Measurements from ENCODE around the gene MBOAT2. TPM values are rescaled to one million over a fixed set of nuclear protein-coding genes. Genes with fewer than 3 reads are reported as not detected.

Gene MBOAT2
- total and polyA plus RNA-seq, 2 experiments from 2014 or later, result 15.9 to 22.7 TPM

DNA sequence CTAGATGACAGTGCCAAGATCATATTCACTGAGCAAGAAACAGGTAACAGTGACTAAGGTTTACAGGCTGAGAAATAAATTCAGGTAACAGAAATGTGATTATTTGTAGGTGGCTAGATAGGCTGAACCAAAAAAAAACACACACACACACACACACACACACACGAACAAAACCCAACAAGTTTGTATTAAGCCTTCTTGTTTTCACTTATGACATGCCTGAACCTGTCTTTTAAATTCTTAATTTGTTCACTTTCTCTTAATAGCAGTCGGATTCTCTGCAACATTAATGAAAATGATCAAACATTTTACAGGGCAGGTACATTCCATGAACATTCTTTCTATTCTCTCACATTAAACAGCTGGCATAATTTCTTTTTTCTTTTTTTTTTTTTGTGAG lies 147.3 kb downstream of the MBOAT2 start:
- H3K4me3 Mint-ChIP-seq, result no peak overlapping the region
- H3K9me3 Mint-ChIP-seq, result no peaks in the 10 kb centered on the region
- Histone ChIP-seq H2AFZ (no peak overlapping the region), H4K20me1 (replicated peaks; ENCODE audit: insufficient read depth) (no peaks in the 10 kb centered on the region), H3K27ac (ENCODE audit: low read depth) (no peak overlapping the region), H3F3A (replicated peaks; ENCODE audit: low read depth) (no peaks in the 10 kb centered on the region), H3K79me2 (replicated peaks; ENCODE audit: insufficient read depth) (no peaks in the 10 kb centered on the region), H3K4me1 (ENCODE audit: insufficient read depth) (peaks cover 3% of the 10 kb centered on the region; the same call in 1 of the 2 replicates), H3K36me3 (ENCODE audit: insufficient read depth) (no peaks in the 10 kb centered on the region), H3K4me2 (no peak overlapping the region), H3K4me3 (no peak overlapping the region), H3K9me2 (ENCODE audit: insufficient read depth) (no peaks in the 10 kb centered on the region), H3K27me3 (ENCODE audit: insufficient read depth) (no peaks in the 10 kb centered on the region)
- H3K36me3 Mint-ChIP-seq (ENCODE audit: low read depth), result peaks cover 2% of the 10 kb centered on the region; the same call in 2 of the 3 replicates
- ATAC-seq (no peak), DNase-seq (ENCODE audit: low spot score) (no peak)
- H3K4me1 Mint-ChIP-seq, result peaks cover 9% of the 10 kb centered on the region
- H3K27me3 Mint-ChIP-seq (ENCODE audit: insufficient read depth, low read depth, poor library complexity), result no peaks in the 10 kb centered on the region
- TF ChIP-seq ZNF331 (CRISPR knock-in tag; IDR thresholded peaks at IDR 0.05; ENCODE audit: low read depth) (no peak), ZNF114 (CRISPR knock-in tag; IDR thresholded peaks at IDR 0.05) (no peak), JUNB (IDR thresholded peaks at IDR 0.05; ENCODE audit: unreplicated experiment) (no peak), EZH2phosphoT487 (IDR thresholded peaks at IDR 0.05; ENCODE audit: unreplicated experiment) (no peak), NANOG (IDR thresholded peaks at IDR 0.05; ENCODE audit: borderline replicate concordance) (no peak), EZH2 (IDR thresholded peaks at IDR 0.05; ENCODE audit: low read depth, unreplicated experiment) (no peak), POLR2AphosphoS5 (IDR thresholded peaks at IDR 0.05; ENCODE audit: low read depth) (no peak), STAT1 (IDR thresholded peaks at IDR 0.05; ENCODE audit: unreplicated experiment) (no peak), CREB1 (CRISPR knock-in tag; IDR thresholded peaks at IDR 0.05; ENCODE audit: low read depth) (no peak)
- TF ChIP-seq, protein P1, sequence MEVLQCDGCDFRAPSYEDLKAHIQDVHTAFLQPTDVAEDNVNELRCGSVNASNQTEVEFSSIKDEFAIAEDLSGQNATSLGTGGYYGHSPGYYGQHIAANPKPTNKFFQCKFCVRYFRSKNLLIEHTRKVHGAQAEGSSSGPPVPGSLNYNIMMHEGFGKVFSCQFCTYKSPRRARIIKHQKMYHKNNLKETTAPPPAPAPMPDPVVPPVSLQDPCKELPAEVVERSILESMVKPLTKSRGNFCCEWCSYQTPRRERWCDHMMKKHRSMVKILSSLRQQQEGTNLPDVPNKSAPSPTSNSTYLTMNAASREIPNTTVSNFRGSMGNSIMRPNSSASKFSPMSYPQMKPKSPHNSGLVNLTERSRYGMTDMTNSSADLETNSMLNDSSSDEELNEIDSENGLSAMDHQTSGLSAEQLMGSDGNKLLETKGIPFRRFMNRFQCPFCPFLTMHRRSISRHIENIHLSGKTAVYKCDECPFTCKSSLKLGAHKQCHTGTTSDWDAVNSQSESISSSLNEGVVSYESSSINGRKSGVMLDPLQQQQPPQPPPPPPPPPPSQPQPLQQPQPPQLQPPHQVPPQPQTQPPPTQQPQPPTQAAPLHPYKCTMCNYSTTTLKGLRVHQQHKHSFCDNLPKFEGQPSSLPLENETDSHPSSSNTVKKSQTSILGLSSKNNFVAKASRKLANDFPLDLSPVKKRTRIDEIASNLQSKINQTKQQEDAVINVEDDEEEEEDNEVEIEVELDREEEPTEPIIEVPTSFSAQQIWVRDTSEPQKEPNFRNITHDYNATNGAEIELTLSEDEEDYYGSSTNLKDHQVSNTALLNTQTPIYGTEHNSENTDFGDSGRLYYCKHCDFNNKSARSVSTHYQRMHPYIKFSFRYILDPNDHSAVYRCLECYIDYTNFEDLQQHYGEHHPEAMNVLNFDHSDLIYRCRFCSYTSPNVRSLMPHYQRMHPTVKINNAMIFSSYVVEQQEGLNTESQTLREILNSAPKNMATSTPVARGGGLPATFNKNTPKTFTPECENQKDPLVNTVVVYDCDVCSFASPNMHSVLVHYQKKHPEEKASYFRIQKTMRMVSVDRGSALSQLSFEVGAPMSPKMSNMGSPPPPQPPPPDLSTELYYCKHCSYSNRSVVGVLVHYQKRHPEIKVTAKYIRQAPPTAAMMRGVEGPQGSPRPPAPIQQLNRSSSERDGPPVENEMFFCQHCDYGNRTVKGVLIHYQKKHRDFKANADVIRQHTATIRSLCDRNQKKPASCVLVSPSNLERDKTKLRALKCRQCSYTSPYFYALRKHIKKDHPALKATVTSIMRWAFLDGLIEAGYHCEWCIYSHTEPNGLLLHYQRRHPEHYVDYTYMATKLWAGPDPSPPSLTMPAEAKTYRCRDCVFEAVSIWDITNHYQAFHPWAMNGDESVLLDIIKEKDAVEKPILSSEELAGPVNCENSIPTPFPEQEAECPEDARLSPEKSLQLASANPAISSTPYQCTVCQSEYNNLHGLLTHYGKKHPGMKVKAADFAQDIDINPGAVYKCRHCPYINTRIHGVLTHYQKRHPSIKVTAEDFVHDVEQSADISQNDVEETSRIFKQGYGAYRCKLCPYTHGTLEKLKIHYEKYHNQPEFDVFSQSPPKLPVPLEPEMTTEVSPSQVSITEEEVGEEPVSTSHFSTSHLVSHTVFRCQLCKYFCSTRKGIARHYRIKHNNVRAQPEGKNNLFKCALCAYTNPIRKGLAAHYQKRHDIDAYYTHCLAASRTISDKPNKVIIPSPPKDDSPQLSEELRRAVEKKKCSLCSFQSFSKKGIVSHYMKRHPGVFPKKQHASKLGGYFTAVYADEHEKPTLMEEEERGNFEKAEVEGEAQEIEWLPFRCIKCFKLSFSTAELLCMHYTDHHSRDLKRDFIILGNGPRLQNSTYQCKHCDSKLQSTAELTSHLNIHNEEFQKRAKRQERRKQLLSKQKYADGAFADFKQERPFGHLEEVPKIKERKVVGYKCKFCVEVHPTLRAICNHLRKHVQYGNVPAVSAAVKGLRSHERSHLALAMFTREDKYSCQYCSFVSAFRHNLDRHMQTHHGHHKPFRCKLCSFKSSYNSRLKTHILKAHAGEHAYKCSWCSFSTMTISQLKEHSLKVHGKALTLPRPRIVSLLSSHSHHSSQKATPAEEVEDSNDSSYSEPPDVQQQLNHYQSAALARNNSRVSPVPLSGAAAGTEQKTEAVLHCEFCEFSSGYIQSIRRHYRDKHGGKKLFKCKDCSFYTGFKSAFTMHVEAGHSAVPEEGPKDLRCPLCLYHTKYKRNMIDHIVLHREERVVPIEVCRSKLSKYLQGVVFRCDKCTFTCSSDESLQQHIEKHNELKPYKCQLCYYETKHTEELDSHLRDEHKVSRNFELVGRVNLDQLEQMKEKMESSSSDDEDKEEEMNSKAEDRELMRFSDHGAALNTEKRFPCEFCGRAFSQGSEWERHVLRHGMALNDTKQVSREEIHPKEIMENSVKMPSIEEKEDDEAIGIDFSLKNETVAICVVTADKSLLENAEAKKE (CRISPR knock-in tag; IDR thresholded peaks at IDR 0.05), result no peak
- TF ChIP-seq, protein P2, sequence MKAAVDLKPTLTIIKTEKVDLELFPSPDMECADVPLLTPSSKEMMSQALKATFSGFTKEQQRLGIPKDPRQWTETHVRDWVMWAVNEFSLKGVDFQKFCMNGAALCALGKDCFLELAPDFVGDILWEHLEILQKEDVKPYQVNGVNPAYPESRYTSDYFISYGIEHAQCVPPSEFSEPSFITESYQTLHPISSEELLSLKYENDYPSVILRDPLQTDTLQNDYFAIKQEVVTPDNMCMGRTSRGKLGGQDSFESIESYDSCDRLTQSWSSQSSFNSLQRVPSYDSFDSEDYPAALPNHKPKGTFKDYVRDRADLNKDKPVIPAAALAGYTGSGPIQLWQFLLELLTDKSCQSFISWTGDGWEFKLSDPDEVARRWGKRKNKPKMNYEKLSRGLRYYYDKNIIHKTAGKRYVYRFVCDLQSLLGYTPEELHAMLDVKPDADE (IDR thresholded peaks at IDR 0.05), result no peak
- TF ChIP-seq, protein P3, sequence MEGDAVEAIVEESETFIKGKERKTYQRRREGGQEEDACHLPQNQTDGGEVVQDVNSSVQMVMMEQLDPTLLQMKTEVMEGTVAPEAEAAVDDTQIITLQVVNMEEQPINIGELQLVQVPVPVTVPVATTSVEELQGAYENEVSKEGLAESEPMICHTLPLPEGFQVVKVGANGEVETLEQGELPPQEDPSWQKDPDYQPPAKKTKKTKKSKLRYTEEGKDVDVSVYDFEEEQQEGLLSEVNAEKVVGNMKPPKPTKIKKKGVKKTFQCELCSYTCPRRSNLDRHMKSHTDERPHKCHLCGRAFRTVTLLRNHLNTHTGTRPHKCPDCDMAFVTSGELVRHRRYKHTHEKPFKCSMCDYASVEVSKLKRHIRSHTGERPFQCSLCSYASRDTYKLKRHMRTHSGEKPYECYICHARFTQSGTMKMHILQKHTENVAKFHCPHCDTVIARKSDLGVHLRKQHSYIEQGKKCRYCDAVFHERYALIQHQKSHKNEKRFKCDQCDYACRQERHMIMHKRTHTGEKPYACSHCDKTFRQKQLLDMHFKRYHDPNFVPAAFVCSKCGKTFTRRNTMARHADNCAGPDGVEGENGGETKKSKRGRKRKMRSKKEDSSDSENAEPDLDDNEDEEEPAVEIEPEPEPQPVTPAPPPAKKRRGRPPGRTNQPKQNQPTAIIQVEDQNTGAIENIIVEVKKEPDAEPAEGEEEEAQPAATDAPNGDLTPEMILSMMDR (conservative IDR thresholded peaks at IDR 0.05; ENCODE audit: low read depth in 2 of 2), result no peak
- TF ChIP-seq, protein P4, sequence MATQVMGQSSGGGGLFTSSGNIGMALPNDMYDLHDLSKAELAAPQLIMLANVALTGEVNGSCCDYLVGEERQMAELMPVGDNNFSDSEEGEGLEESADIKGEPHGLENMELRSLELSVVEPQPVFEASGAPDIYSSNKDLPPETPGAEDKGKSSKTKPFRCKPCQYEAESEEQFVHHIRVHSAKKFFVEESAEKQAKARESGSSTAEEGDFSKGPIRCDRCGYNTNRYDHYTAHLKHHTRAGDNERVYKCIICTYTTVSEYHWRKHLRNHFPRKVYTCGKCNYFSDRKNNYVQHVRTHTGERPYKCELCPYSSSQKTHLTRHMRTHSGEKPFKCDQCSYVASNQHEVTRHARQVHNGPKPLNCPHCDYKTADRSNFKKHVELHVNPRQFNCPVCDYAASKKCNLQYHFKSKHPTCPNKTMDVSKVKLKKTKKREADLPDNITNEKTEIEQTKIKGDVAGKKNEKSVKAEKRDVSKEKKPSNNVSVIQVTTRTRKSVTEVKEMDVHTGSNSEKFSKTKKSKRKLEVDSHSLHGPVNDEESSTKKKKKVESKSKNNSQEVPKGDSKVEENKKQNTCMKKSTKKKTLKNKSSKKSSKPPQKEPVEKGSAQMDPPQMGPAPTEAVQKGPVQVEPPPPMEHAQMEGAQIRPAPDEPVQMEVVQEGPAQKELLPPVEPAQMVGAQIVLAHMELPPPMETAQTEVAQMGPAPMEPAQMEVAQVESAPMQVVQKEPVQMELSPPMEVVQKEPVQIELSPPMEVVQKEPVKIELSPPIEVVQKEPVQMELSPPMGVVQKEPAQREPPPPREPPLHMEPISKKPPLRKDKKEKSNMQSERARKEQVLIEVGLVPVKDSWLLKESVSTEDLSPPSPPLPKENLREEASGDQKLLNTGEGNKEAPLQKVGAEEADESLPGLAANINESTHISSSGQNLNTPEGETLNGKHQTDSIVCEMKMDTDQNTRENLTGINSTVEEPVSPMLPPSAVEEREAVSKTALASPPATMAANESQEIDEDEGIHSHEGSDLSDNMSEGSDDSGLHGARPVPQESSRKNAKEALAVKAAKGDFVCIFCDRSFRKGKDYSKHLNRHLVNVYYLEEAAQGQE (IDR thresholded peaks at IDR 0.05; ENCODE audit: unreplicated experiment), result no peak
- no peak overlapping the region; the same call in 1 of the 2 replicates for H3K27ac Mint-ChIP-seq

Data from GM23338 (cell line).